ENCODE data around the gene TCAP.
"Not testable (repeated sequence)": the region's sequence is repeated elsewhere in the genome, so short reads cannot be mapped to it uniquely, and the experiment has no call there.

TCAP gene

DNA sequence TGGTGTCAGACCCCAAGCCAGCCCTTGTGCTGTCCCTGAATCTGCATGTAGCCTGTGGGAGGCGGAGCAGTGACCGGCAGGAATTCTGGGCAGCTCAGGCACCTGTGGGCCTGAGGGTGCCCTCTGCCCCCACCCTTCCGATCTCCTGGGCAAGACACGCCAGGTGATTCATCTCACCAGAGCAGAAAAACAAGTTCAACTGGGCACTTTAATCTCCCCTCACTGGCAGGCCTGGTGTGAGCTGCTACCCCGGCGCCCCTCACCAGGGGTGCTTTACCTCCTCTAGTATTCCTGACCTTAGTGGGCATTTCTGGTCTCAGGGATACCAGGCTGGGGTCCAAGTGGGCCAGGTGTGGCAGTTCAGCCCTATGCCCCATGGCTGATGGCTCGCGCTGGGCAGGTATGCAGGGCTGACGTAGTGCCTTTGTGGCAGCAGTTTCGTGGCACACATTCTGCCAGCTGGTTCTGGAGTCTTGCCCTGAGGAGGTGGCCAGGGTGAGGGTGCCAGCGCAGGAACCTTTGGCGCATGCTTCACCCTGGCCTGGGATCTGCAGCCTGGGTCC lies 40.7 kb downstream of the TCAP start:
- DNase-seq (ENCODE audit: low read depth) = no peak

DNA sequence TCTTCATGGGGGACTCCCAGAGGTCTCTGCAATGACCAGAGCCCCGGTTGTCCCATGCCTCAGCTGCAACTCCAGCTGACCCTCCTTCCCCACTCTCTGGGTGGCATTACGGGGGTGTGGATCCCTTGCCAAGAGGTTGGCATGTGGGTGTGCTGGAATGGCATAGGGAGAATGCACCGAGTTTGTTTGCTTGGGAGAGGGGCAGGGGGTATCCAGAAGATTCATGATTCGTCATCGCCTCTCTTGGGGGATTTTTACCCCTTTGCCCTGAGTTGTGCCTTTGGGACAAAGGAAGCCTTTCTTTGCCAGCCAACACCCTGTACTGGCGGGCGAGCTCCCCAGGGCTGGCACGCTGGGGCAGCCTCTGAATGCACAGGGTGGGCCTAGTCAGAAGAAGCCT lies 41.2 kb downstream of the TCAP start:
- no peak for DNase-seq (ENCODE audit: low read depth)

DNA sequence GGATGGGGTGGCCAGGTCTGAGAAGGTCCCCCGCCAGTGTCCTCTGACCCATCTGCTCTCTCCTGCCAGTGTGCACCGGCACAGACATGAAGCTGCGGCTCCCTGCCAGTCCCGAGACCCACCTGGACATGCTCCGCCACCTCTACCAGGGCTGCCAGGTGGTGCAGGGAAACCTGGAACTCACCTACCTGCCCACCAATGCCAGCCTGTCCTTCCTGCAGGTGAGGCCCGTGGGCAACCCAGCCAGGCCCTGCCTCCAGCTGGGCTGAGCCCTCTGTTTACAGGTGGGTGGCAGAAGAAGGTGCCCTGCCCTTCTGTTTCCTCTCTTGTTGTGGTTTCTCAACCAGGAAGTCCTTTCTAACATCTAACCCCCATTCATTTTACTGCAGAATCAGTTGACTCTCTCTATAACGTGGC lies 41.8 kb downstream of the TCAP start:
- no peak for DNase-seq (ENCODE audit: low read depth)

DNA sequence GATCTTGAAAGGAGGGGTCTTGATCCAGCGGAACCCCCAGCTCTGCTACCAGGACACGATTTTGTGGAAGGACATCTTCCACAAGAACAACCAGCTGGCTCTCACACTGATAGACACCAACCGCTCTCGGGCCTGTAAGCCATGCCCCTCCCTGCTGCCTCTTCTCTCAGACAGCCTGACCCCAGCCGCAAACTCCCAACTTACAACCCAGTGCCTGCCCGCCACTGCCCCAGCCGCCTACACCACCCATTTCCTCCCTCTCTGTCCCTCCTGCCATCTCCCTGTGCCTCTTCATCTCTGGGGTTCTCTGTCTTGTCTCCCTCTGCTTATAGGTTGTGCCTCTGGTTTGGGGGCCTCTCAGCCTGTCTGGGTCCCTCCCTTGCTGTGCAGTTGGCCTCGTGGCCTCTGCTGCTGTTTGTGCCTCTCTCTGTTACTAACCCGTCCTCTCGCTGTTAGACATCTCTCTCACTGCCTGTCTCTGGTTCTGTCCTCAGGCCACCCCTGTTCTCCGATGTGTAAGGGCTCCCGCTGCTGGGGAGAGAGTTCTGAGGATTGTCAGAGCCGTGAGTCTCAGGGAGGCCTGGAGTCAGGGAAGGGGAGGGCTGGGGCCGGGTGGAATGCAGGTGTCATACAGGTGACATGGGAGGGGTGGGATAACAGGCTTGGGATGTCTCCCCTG lies 44.3 kb downstream of the TCAP start:
- no peak for DNase-seq (ENCODE audit: low read depth)

DNA sequence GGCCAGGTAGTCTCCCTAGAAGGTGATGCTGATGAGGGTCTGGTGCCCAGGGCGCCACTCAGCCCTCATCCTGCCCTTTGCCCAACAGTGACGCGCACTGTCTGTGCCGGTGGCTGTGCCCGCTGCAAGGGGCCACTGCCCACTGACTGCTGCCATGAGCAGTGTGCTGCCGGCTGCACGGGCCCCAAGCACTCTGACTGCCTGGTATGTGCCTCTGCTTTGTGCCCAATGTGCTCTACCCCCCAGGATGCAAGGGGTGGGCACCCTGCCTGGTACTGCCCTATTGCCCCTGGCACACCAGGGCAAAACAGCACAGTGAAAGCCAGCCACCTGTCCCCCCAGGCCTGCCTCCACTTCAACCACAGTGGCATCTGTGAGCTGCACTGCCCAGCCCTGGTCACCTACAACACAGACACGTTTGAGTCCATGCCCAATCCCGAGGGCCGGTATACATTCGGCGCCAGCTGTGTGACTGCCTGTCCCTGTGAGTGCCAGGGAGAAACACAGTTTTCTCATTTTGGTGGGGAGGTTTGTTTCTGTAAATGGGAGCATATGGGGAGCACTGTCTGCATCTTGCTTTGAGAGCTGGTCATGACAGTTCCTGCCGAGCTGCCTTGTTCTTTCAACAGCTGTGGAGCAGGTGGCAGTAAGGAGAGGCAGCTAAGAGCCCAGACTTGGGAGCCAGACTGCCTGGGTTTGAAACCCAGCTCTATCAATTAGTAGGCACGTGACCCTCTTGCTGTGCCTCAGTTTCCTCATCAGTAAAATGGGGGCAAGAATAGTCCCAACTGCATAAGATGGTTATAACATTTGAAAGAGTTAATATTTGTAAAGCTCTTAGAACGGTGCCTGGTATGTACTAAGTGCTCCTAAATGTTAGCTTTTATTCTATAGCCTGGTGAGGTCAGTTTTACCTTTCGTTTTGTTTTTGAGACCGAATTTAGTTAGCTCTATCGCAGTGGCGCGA lies 45.1 kb downstream of the TCAP start:
- DNase-seq (ENCODE audit: low read depth) = no peak

GRCh38 chr17:39711071-39711470 lies 45.9 kb downstream of the TCAP start:
- not testable (repeated sequence) for DNase-seq (ENCODE audit: low read depth)

GRCh38 chr17:39711851-39712250 lies 46.7 kb downstream of the TCAP start:
- DNase-seq (ENCODE audit: low read depth) = no peak

DNA sequence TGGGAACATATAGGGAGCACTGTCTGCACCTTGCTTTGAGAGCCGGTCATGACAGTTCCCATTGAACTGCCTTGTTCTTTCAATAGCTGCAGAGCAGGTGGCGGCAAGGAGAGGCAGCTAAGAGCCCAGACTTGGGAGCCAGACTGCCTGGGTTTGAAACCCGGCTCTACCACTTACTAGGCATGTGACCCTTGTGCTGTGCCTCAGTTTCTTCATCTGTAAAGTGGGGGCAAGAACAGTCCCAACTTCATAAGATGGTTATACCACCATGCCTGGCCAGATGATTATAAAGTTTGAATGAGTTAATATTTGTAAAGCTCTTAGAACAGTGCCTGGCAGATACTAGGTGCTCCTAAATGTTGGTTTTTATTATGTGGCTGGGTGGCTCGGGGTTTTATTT lies 49.1 kb downstream of the TCAP start:
- no peak for DNase-seq (ENCODE audit: low read depth)

- no peak for DNase-seq (ENCODE audit: low read depth)
These were observed 50.4 kb downstream of the TCAP start for GRCh38 chr17:39715375-39716072.
